ELF-1 (cell line): ENCODE results near the gene AMN.
"Not testable (repeated sequence)": the region's sequence is repeated elsewhere in the genome, so short reads cannot be mapped to it uniquely, and the experiment has no call there.

ENCODE experiments used
- DNase-seq: peaks from one replicate; pipeline ENCODE4 v3.0.0-alpha.2; 2016; ENCODE audit warnings: low read depth, low spot score

The AMN gene

GRCh38 chr14:102922490-102923200 is at the start of gene AMN:
TSS of gene AMN (plus strand) at chr14:102922663. CDS start at chr14:102922689, 26 bp downstream.
- peak; percentile 61 for DNase-seq

GRCh38 chr14:102873131-102873530 is 49.3 kb upstream of the AMN start:
- no peak for DNase-seq

GRCh38 chr14:102873546-102874061 is 48.9 kb upstream of the AMN start:
- DNase-seq: no peak

GRCh38 chr14:102875652-102876051 is 46.8 kb upstream of the AMN start:
- no peak for DNase-seq

- not testable (repeated sequence) for DNase-seq
Observed at GRCh38 chr14:102877511-102877910, 45.0 kb upstream of the AMN start.

DNA sequence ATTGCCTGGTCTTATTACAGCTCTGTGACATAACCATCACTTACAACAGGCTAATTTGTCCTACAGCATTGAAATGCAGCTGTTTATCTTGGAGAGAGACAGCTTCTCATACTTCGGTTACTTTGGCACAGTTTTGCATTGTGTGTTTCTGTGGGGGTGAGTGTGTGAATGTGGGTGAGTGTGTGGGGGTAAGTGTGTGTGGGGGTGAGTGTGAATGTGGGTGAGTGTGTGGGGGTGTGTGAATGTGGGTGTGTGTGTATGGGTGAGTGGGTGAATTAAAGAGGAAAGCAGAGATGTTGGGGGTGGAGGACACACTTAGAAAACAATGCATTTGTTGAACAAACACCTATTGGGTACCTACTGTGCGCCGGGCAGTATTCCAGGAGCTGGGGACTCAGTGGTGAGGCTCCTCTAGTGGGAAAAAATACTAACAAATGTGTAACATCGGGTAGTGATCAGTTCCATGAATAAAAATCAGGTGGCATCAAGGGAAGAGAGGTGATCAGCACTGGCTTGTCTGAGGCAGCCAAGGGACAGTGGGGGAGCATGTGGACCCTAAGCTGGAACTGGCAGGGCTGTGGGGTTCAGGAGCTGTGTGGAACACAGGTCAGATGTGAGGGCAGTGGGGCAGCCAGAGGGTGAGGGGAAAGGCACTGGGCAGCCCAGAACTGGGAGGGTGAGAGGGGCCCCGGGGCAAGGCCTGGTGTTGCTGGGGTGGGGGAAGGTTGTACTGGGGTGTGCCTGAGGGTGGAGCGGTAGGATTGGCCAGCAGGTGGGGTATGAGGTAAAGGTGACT is 44.1 kb upstream of the AMN start:
- no peak for DNase-seq

DNA sequence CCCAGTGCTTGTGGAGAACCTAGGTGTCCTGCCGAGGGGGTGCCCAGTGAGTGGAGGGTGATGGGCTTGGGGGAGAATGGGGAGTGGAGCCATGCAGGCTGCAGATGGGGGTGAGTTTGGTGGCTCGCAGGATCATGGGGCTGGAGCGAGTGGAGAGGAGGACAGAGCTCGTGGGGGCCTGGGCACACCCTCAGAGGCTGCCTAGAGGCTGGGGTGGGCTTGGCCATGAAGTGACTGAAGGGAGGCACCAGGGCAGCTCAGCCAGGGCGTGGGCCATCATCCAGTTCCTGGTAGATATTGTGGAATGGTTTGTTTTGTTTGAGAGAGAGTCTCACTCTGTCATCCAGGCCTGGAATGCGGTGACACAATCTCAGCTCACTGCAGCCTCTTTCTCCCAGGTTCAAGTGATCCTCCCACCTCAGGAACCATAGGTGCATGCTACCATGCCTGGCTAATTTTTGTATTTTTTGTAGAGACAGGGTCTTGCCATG is 43.4 kb upstream of the AMN start:
- DNase-seq: peak; percentile 30

GRCh38 chr14:102882226-102882906 is 40.1 kb upstream of the AMN start:
- DNase-seq: no peak

GRCh38 chr14:102883089-102883541 is 39.3 kb upstream of the AMN start:
- DNase-seq: no peak

DNA sequence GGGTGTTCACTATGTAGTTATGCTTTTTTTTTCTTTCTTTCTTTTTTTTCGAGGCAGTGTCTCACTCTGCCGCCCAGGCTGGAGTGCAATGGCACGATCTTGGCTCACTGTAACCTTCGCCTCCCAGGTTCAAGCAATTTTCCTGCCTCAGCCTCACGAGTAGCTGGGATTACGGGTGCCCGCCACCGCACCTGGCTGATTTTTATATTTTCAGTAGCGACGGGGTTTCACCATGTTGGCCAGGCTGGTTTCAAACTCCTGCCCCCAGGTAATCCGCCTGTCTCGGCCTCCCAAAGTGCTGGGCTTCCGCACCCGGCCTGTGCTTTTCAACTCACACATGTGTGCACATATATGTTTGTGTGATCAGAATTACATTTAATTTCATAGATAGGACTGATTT is 38.9 kb upstream of the AMN start:
- DNase-seq: no peak

- DNase-seq: no peak
Observed at GRCh38 chr14:102885737-102886447, 36.6 kb upstream of the AMN start.

DNA sequence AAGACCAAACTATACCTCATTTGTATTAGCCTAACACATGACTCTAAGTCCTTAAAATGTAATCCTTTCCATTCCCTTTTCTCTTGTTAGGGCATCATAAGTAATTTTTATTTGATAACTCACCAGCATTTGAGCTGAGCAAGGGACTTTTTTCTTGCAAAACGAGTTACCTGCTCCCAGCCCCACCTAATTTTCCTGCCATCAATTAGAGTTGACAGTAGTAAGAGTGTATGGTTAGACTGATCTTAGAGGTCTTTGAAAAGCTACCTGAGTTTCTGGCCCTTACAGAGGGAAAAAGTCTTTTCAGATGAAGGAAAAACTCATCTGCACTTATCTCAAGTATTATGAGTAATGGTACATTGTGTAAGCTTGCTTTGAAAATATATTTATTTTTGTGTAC is 33.7 kb upstream of the AMN start:
- no peak for DNase-seq

GRCh38 chr14:102889615-102890014 is 32.8 kb upstream of the AMN start:
- no peak for DNase-seq

GRCh38 chr14:102891111-102891510 is 31.4 kb upstream of the AMN start:
- DNase-seq: no peak

- DNase-seq: no peak
Observed at GRCh38 chr14:102891556-102891955, 30.9 kb upstream of the AMN start.

DNA sequence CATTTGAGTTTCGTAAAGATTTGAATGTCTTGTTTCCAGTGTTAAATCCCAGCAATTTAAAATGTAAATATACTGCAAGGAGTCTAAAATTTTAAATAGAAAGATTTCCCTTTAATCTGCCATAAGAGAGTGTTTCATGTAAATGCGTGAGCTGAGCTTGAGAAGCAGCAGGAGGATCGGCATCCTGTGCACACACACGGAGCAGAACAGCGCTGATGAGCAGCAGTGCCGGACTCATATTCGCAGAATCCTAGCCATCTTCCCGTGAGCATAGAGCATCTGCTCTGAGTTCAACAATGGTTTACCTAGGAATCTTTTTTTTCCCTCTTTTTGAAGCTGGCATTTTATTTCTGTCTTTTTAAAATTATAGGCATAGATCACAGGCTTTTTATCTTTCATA is 29.8 kb upstream of the AMN start:
- DNase-seq: no peak

DNA sequence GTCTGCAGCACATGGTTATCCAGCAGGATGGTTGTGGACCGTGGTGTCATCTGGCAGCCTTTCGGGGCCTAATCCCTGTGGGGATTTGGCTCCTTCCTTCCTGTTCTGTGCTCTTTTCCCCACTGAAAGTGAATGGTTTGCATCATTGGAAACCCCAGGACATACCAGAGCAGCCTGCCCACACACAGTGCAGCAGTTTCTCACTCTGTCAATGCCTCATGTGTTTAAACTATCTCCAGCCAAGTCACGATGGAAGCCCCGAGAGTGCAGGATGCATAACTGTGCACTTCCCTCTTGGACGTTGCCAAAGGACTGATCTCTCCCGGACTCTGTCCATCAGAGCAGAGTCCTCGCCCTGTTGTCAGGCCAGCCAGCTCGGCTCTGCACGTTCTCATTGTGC is 29.0 kb upstream of the AMN start:
- DNase-seq: peak; percentile 41

GRCh38 chr14:102896735-102897134 is 25.7 kb upstream of the AMN start:
- DNase-seq: not testable (repeated sequence)

GRCh38 chr14:102897299-102898027 is 25.0 kb upstream of the AMN start:
- DNase-seq: no peak

DNA sequence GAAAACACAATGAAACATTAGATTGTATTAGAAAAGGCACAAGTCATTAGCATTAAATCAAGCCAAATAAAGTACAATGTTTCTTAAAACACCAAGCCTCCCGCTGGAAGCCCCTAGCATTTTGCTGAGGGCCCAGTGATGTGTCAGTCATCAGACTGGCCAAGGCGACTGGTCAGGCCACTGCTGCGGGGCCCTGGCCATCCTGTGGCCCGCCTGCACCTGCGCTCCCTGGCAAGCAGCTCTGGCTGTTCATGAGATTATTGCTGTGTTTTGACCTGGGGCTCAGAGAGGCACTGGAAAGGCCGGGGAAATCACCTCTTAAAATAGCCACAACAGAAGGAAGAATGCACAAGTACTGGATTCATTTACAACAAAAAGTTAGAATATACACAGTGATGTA is 24.2 kb upstream of the AMN start:
- DNase-seq: no peak
